Fibroblast of mammary gland (primary cell): ENCODE data around the gene CTDSPL.

Experiments
- DNase-seq: peaks from one replicate; pipeline ENCODE4 v3.0.0-alpha.2; 2010; ENCODE audit warnings: low read depth
- H3K4me3 ChIP-seq: 2 replicates; pipeline ENCODE4 v1.5.1; 2011; ENCODE audit warnings: low read depth, mild to moderate bottlenecking, low read length, moderate library complexity; ENCODE audit not compliant: control insufficient read depth
- CTCF ChIP-seq: conservative IDR thresholded peaks from 2 replicates; pipeline ENCODE4 v1.5.1; 2011; ENCODE audit warnings: low read depth, low read length, inconsistent platforms; ENCODE audit not compliant: control insufficient read depth, insufficient read depth

The CTDSPL gene

DNA sequence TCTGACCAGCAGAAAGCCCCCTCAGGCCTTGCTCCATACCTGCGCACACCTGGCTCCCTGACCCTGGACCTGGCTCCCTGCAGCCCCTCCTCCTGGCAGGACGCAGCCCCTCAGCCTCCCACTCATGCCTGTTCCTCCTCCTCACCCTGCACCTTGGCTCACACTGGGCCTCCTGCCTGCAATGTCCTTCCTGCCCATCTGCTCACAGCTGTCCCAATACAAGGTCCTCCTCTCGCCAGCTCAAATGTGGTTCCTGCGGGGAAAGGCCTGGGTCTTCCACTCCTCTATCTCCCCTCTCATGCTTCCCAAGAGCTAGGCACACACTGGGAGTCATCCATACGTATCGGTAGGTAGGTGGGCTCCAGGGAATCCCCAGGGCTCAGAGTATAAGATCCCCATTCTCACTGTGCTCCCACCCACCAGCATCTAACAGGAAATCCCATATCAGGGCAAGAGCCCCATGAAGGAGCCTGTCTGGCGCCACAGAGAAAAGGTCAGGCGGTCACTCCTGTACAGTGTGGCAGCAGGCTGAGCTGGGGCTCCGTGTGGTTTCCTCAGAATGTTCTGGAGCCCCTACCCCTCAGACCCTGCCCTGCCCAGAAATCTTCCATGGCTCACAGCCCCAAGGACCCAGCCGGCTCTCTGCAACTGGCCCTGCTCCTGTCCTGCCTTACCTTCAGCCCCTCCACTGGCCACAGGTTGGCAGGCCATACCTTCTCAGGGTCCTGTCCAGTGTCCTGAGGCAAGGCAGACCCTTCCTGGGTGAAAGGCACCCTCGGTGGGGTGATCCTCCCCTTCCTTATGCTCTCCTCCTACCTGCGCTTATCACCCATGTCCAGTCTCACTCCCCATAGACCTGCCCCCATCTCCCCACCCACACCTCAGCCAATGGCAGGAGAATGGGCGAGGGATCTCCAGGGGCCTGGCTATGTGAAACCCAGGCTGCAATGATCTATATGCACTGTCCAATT, 156.9 kb downstream of the CTDSPL start:
- H3K4me3 ChIP-seq = no peak overlapping the region
- TF ChIP-seq CTCF = no peak
- no peak for DNase-seq

DNA sequence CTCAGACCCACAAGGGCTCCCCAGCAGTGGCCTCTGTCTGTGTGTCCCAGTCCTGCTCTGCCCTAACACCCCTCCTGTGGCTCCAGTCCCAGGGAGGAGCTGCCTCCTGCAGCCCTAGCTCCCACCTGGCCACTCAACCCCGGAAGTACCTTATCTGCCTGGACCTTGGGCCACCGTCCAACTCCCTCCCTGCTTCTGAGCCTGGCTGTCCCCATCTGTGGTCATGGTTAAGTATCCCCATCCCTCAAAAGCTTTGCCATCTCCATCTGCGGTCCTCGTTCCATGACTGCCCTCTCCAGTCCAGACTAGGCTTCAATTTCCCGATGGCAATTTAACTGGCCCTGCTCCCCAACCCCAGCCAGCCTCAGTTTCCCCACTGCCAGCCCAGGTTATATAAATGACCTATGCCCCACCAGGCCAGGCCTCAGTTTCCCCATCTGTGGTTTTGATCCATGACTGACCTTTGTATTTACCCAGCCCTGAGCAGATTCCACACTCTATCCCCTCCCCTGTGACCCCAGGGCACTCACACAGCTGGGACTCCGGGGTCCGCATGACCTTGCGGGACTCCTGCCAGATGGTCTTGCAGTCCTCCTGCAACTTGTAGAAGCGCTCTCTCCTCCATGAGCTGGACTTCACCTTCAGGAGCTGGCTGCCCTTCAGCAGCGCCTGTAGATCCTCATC, 158.1 kb downstream of the CTDSPL start:
- no peak for DNase-seq
- TF ChIP-seq CTCF = no peak
- no peak overlapping the region for H3K4me3 ChIP-seq

- TF ChIP-seq CTCF = no peak
- no peak for DNase-seq
- no peak overlapping the region for H3K4me3 ChIP-seq
These were observed 158.7 kb downstream of the CTDSPL start for GRCh38 chr3:38020342-38020726.

GRCh38 chr3:38021196-38021595, 159.5 kb downstream of the CTDSPL start:
- no peak for DNase-seq
- no peak for TF ChIP-seq CTCF
- no peak overlapping the region for H3K4me3 ChIP-seq

DNA sequence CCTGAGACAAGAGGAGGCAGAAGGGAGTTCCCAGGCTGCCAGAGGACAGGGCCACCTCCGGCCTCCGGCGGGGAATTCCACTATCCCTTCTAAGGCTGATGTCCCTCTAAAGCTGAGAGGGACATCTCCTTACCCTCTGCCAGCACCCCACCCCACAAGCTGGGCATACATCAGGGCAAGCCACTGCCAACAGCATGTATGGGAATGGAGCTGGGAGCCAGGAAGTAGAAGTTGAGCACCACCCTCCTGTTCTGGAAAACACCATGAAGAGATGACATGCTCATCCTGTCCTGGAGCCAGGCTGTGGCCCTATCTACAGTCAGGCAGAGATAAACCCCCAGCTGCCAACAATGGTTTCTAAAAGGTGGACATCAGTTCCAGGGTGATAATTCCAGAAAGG, 160.6 kb downstream of the CTDSPL start:
- no peak overlapping the region for H3K4me3 ChIP-seq
- no peak for TF ChIP-seq CTCF
- no peak for DNase-seq

DNA sequence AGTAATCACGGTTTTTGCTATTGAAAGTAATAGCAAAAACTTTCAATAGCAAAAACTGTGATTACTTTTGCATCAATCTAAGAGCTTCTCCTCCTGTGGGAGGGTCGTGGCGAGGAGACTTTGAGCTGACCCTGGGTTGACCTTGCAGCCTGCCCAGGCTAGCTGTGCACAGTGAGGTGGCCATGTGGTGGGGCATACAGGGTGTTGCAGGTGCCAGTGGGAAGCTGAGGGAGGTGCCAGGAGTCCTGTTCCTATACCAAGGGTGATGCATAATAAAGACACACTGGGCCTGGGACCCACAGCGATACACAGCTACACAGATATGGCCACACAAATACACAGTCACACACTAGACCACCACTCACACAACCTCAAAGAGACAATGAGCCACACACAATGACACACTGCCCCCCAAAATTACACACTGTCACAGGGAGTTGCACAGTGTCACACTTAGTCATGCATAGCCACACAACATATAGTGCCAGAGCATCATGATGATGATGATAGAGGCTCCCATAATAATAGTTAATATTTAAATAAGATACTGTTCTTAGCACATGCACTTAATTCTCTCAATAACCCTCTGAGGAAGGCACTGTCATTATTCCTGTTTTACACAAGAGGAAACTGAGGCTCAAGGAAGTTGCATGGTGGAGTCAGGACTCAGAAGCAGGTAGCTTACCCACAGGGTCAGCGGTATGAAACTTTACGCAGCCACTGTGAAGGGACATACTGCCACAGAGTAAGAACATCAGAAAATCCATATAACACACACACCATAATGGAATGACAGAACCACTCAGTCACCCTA, 161.4 kb downstream of the CTDSPL start:
- no peak for DNase-seq
- H3K4me3 ChIP-seq = no peak overlapping the region
- TF ChIP-seq CTCF = no peak
